HEK293 (cell line): ENCODE measurements around the gene TRAF3IP1.

Experiments
- CTCF ChIA-PET: fragments of 350-600 bp; formaldehyde crosslinking; extraction: SDS; loops from one replicate; lab custom pipeline; 2021; ENCODE audit warnings: antibody characterized with exemption; lab: Yijun Ruan, JAX
- POLR2A ChIA-PET: fragments of 300-600 bp; formaldehyde crosslinking; extraction: SDS; loops from one replicate; lab custom pipeline; 2020; ENCODE audit warnings: antibody characterized with exemption, inconsistent platforms; lab: Yijun Ruan, JAX
- H3K27ac ChIP-seq: fragments of 200-500 bp; sonication (Bioruptor generic); 2 replicates; pipeline ENCODE4 v1.5.1; 2014; ENCODE audit warnings: low read depth, low read length, control low read depth, inconsistent platforms; ENCODE audit errors: extremely low read depth
- H3K36me3 ChIP-seq, 2 experiments: fragments of 200-500 bp in 1 of 2; sonication (Bioruptor generic) in 1 of 2; 1 replicate in 1 of 2; 2 replicates in 1 of 2; pipeline ENCODE4 v1.5.1; 2014 to 2017; ENCODE audit warnings: inconsistent platforms in 2 of 2, low read length in 2 of 2; ENCODE audit not compliant: control insufficient read depth in 2 of 2, insufficient read depth in 1 of 2
- H3K4me1 ChIP-seq: fragments of 200-500 bp; sonication (Bioruptor generic); 2 replicates; pipeline ENCODE4 v1.5.1; 2014; ENCODE audit warnings: mild to moderate bottlenecking, low read length, inconsistent platforms; ENCODE audit not compliant: control insufficient read depth, insufficient read depth
- H3K4me3 ChIP-seq: 2 replicates; pipeline ENCODE4 v1.5.1; 2011; ENCODE audit warnings: low read depth, mild to moderate bottlenecking, control low read depth, low read length, moderate library complexity
- H3K9me3 ChIP-seq: fragments of 200-500 bp; sonication (Bioruptor generic); 2 replicates; pipeline ENCODE4 v1.5.1; 2014; ENCODE audit warnings: low read depth, low read length, inconsistent platforms; ENCODE audit not compliant: control insufficient read depth, insufficient read depth
- BCL11B ChIP-seq: fragments of 450-650 bp; formaldehyde crosslinking; IDR thresholded peaks from 2 replicates; pipeline ENCODE4 v1.5.1; 2016; ENCODE audit warnings: low read depth, missing biosample characterization, missing genetic modification characterization
- INSM2 ChIP-seq: fragments of 450-650 bp; formaldehyde crosslinking; IDR thresholded peaks from 2 replicates; pipeline ENCODE4 v1.5.1; 2016; ENCODE audit warnings: missing biosample characterization, missing genetic modification characterization
- SP7 ChIP-seq: fragments of 450-650 bp; formaldehyde crosslinking; IDR thresholded peaks from 2 replicates; pipeline ENCODE4 v1.5.1; 2016; ENCODE audit warnings: missing biosample characterization, missing genetic modification characterization
- ZNF121 ChIP-seq: fragments of 450-650 bp; formaldehyde crosslinking; IDR thresholded peaks from 2 replicates; pipeline ENCODE4 v1.5.1; 2016; ENCODE audit warnings: missing biosample characterization, missing genetic modification characterization
- ZNF174 ChIP-seq: fragments of 450-650 bp; formaldehyde crosslinking; IDR thresholded peaks from 2 replicates; pipeline ENCODE4 v1.5.0; 2017; ENCODE audit warnings: missing biosample characterization, mild to moderate bottlenecking, missing genetic modification characterization
- ZNF24 ChIP-seq: fragments of 450-650 bp; formaldehyde crosslinking; IDR thresholded peaks from 2 replicates; pipeline ENCODE4 v1.5.1; 2016; ENCODE audit warnings: missing biosample characterization, missing genetic modification characterization
- ZNF292 ChIP-seq: fragments of 450-650 bp; formaldehyde crosslinking; IDR thresholded peaks from 2 replicates; pipeline ENCODE4 v1.5.1; 2016; ENCODE audit warnings: low read depth, missing biosample characterization, missing genetic modification characterization, borderline replicate concordance
- ZNF302 ChIP-seq: fragments of 450-650 bp; formaldehyde crosslinking; IDR thresholded peaks from 2 replicates; pipeline ENCODE4 v1.5.1; 2016; ENCODE audit warnings: missing biosample characterization, missing genetic modification characterization, low read depth
- ZNF510 ChIP-seq: fragments of 450-650 bp; formaldehyde crosslinking; IDR thresholded peaks from 2 replicates; pipeline ENCODE4 v1.5.1; 2018; ENCODE audit warnings: mild to moderate bottlenecking, missing genetic modification characterization, missing biosample characterization; ENCODE audit not compliant: insufficient replicate concordance
- ZNF610 ChIP-seq: fragments of 450-650 bp; formaldehyde crosslinking; IDR thresholded peaks from 2 replicates; pipeline ENCODE4 v1.5.1; 2016; ENCODE audit warnings: missing biosample characterization, missing genetic modification characterization, borderline replicate concordance
- ZNF830 ChIP-seq: fragments of 450-650 bp; IDR thresholded peaks from 2 replicates; pipeline ENCODE4 v1.5.0; 2018; ENCODE audit warnings: missing biosample characterization, missing genetic modification characterization, low read depth, mild to moderate bottlenecking, moderate library complexity

TRAF3IP1 gene

DNA sequence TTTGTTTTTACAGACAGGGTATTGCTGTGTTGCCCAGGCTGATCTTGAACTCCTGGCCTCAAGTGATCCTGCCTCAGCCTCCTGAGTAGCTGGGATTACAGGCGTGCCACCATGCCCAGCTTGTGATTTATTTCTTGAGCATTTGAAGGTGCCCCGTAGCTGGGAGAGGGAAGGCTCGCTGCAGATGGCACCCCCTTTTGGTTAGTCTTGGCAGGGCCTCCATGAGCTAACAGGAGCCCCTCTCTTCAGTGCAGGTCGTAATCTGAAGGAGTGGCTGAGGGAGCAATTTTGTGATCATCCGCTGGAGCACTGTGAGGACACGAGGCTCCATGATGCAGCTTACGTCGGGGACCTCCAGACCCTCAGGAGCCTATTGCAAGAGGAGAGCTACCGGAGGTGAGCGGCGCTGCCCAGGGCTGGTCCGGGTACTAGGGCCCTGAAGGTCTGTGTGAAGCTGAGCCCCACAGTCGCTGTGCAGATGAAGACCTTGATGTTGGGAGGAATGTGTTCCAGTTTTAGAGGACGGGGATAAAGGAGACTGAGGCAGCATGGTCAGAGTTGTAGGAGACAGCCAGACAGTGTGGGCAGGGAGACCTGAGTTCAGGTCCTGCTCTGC lies 113.1 kb downstream of the TRAF3IP1 start:
- TF ChIP-seq ZNF24 (tag by site-specific recombination): no peak
- TF ChIP-seq ZNF121 (tag by site-specific recombination): 0 out of 2 replicates have a peak, but pooled peaks have one; percentile 34
- TF ChIP-seq, all 188 proteins: peak for 1
- ChIA-PET POLR2A (interaction anchor here (0.5 to 0.7 kb wide), 2 partner anchors 45 to 373 kb away, joined by 3 read pairs; partner anchors contain the start of gene SCLY), CTCF (interaction anchor here (0.7 kb wide), 1 partner anchor 12 kb away, joined by 3 read pairs; no protein-coding TSS in a partner anchor)
- H3K36me3 ChIP-seq: peaks cover 24 to 58% of the 10 kb centered on the region in 2 experiments; a peak in 2 of 3 replicates
- peaks cover 3% of the 10 kb centered on the region for H3K4me1 ChIP-seq
- no peaks in the 10 kb centered on the region for H3K9me3 ChIP-seq
- no peak overlapping the region for H3K27ac ChIP-seq
- no peak overlapping the region for H3K4me3 ChIP-seq

DNA sequence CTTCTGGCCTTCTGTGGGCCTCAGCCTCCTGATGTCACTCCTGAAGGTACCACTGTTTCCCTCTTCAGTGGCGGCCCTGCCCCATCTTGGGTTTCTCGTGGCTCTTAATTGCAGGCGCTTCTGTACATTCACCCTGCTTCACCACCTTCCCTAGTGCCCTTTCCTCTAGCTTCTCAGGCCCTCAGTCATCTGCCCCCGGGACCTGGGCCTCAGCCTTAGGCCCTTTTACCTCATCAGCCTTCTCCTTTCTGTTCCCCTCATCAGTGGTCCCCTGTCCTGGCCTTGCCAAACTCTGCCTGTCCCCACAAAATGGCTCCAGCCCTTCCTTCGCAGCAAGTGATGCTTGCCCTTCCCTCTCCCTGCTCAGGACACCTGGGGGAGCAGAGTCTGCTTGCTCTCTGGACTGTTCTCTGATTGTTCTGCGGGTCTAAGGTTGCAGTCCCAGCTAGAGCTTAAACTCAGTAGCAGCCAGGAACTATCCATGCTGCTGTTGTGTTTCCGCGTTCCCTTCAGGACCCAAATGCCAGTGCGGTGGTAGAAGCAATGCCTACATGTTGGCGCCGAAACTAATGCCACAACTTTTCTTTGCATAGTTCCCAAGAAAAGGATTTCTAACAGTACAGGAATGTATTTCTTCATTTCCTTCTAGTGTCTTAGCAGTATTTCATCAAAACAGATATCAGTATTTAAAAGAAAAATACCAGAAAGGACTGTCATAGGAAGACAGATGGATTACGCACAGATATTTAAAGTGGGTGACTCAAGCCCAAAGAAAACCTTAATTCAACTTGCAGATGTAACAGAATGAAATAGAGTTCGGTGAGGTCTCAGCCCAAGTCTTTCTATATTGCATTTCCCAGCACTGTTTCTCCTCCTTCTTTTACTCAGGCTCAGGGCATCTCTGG lies 113.9 kb downstream of the TRAF3IP1 start:
- TF ChIP-seq ZNF292 (tag by site-specific recombination): no peak
- TF ChIP-seq ZNF302 (tag by site-specific recombination): no peak
- Histone ChIP-seq H3K4me1 (peaks cover 3% of the 10 kb centered on the region), H3K9me3 (no peaks in the 10 kb centered on the region), H3K4me3 (no peak overlapping the region), H3K27ac (no peak overlapping the region), H3K36me3 (peaks cover 24 to 65% of the 10 kb centered on the region in 2 experiments)
- ChIA-PET POLR2A (interaction anchor here (0.5 kb wide), 1 partner anchor 45 kb away, joined by 3 read pairs; no protein-coding TSS in a partner anchor), CTCF (no interaction called here)

DNA sequence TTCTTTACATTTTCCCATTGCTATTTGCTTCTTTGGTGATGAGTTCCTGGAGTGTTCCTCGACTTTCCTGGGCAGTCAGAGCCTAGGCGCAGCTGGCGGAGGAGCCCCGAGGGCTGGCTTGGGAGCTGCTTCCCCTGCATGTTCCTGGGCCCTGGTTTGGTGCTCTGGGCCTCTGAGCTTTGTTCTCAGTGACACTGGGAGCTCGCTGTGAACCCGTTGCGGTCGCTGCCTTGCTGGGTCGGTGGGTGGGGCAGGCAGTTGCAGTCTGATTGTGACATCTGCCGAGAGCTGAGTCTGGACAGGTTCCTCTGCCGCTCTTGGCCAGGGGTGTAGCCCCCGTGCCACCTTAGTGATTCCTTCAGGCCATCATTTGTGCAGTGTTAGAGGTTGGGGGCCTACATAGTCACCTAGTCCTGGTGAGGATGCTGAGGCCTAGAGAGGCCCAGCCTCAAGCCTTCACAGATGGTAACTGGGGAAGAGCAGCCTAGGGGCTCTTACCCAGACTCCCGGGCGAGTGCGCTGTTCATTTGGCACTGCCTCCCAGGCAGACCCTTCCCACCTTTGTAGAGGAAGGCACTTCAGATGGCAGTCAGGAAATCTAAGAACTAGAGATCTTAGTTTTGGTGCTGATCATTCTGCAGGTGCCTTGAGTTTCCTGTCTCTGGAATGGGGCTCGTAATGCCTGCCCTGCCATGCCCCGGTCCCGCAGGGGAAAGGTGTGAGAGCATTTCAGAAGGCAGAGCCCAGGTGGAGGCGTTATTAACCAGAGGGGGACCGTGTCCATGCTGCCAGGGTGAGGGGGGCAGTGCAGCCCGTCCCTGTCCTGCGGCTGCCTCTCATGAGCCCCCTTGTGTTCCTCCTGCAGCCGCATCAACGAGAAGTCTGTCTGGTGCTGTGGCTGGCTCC lies 114.8 kb downstream of the TRAF3IP1 start:
- CTCF ChIA-PET: interaction anchor here (0.5 kb wide), 1 partner anchor 78 kb away, joined by 3 read pairs; no protein-coding TSS in a partner anchor

DNA sequence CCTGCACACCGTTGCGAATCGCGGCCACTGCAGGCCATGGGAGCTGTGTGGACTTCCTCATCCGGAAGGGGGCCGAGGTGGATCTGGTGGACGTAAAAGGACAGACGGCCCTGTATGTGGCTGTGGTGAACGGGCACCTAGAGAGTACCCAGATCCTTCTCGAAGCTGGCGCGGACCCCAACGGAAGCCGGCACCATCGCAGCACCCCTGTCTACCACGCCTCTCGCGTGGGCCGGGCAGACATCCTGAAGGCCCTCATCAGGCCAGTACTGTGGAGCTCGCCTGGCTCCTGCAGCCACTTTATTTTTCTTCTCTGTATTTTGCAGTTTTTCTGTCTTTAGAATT lies 115.4 kb downstream of the TRAF3IP1 start:
- Histone ChIP-seq H3K27ac (no peak overlapping the region), H3K4me3 (no peak overlapping the region), H3K9me3 (no peaks in the 10 kb centered on the region), H3K4me1 (peaks cover 13% of the 10 kb centered on the region), H3K36me3 (peaks cover 24 to 67% of the 10 kb centered on the region in 2 experiments)
- ChIA-PET POLR2A (no interaction called here), CTCF (interaction anchor here (1.0 to 1.1 kb wide), 2 partner anchors 65 to 179 kb away, joined by 3 to 8 read pairs; no protein-coding TSS in a partner anchor)
- TF ChIP-seq ZNF610 (tag by site-specific recombination): no peak
- TF ChIP-seq BCL11B (tag by site-specific recombination): no peak

More for the DNA sequence above, 114.8 kb downstream of the TRAF3IP1 start:
- peaks cover 12% of the 10 kb centered on the region for H3K4me1 ChIP-seq
- TF ChIP-seq SP7 (no peak), ZNF830 (tag by site-specific recombination) (no peak), INSM2 (no peak), ZNF510 (tag by site-specific recombination) (no peak), ZNF174 (tag by site-specific recombination) (no peak)
- TF ChIP-seq, all 188 proteins: peak for 0
- Histone ChIP-seq H3K4me3 (no peak overlapping the region), H3K36me3 (peaks cover 24 to 67% of the 10 kb centered on the region in 2 experiments), H3K9me3 (no peaks in the 10 kb centered on the region), H3K27ac (no peak overlapping the region)
- POLR2A ChIA-PET: no interaction called here
